KMS-11 (cell line): ENCODE measurements around the gene MESD.

Source experiments
- H2AFZ ChIP-seq: fragments of 200-600 bp; sonication (generic); 2 replicates; pipeline ENCODE4 v1.6.1; 2016; ENCODE audit warnings: antibody characterized with exemption, mixed run types, low read depth
- H3K27ac ChIP-seq: fragments of 200-600 bp; sonication (generic); 2 replicates; pipeline ENCODE4 v1.6.1; 2016; ENCODE audit warnings: mild to moderate bottlenecking, mixed run types
- H3K27me3 ChIP-seq: fragments of 200-600 bp; sonication (generic); 2 replicates; pipeline ENCODE4 v1.6.1; 2017; ENCODE audit warnings: mild to moderate bottlenecking, low read depth, mixed run types, moderate library complexity; ENCODE audit not compliant: insufficient read depth
- H3K36me3 ChIP-seq: fragments of 200-600 bp; sonication (generic); 2 replicates; pipeline ENCODE4 v1.6.1; 2017; ENCODE audit warnings: mild to moderate bottlenecking, mixed run types; ENCODE audit not compliant: insufficient read depth
- H3K4me1 ChIP-seq: fragments of 200-600 bp; sonication (generic); 2 replicates; pipeline ENCODE4 v1.6.1; 2016; ENCODE audit warnings: mild to moderate bottlenecking, low read depth, mixed run types; ENCODE audit not compliant: poor library complexity, severe bottlenecking
- H3K4me2 ChIP-seq: fragments of 200-600 bp; sonication (generic); 2 replicates; pipeline ENCODE4 v1.7.0; 2016; ENCODE audit warnings: mild to moderate bottlenecking, mixed run types
- H3K4me3 ChIP-seq: fragments of 200-600 bp; sonication (generic); IDR thresholded peaks from 2 replicates; pipeline ENCODE4 v1.6.1; 2017; ENCODE audit warnings: low read depth, low read length, mixed read lengths; ENCODE audit not compliant: insufficient read depth
- H3K79me2 ChIP-seq: fragments of 200-600 bp; sonication (generic); 2 replicates; pipeline ENCODE4 v1.6.1; 2016; ENCODE audit warnings: low read depth, mixed run types; ENCODE audit not compliant: insufficient read depth
- H3K9ac ChIP-seq: fragments of 200-600 bp; sonication (generic); 2 replicates; pipeline ENCODE4 v1.6.1; 2016; ENCODE audit warnings: mild to moderate bottlenecking, mixed run types
- H4K20me1 ChIP-seq: fragments of 200-600 bp; sonication (generic); 2 replicates; pipeline ENCODE4 v1.6.1; 2016; ENCODE audit warnings: mild to moderate bottlenecking, mixed run types; ENCODE audit not compliant: insufficient read depth
- CTCF ChIP-seq: fragments of 200-600 bp; sonication (generic); conservative IDR thresholded peaks from 2 replicates; pipeline ENCODE4 v1.6.1; 2017; ENCODE audit warnings: low read depth, mild to moderate bottlenecking, antibody characterized with exemption, low read length, moderate library complexity, mixed read lengths

Gene MESD

GRCh38 chr15:80989081-80989517 lies 520 bp downstream of the MESD start:
- H3K27ac ChIP-seq = peak overlapping the region; percentile 52
- no peaks in the 10 kb centered on the region for H3K27me3 ChIP-seq
- peaks cover 42% of the 10 kb centered on the region for H3K4me1 ChIP-seq
- H3K79me2 ChIP-seq = peaks cover 53% of the 10 kb centered on the region
- H3K4me2 ChIP-seq = peak overlapping the region; percentile 99
- peak overlapping the region; percentile 86 for H3K9ac ChIP-seq
- H2AFZ ChIP-seq = peak overlapping the region; percentile 84
- 0 out of 2 replicates have a peak, but pooled peaks cover 4% of the 10 kb centered on the region for H4K20me1 ChIP-seq
- no peak overlapping the region for H3K4me3 ChIP-seq
- no peak for TF ChIP-seq CTCF
- H3K36me3 ChIP-seq = no peaks in the 10 kb centered on the region

GRCh38 chr15:80988148-80988796 lies 1.3 kb downstream of the MESD start:
- Histone ChIP-seq H3K4me1 (peaks cover 42% of the 10 kb centered on the region), H3K9ac (peak overlapping the region; percentile 86; the same call in 1 of the 2 replicates), H2AFZ (no peak overlapping the region), H3K27me3 (no peaks in the 10 kb centered on the region), H3K4me2 (peak overlapping the region; percentile 99), H3K4me3 (no peak overlapping the region), H3K27ac (no peak overlapping the region), H4K20me1 (0 out of 2 replicates have a peak, but pooled peaks cover 4% of the 10 kb centered on the region), H3K36me3 (no peaks in the 10 kb centered on the region), H3K79me2 (peaks cover 60% of the 10 kb centered on the region)
- TF ChIP-seq CTCF = no peak

- Histone ChIP-seq H2AFZ (no peak overlapping the region), H4K20me1 (0 out of 2 replicates have a peak, but pooled peaks cover 4% of the 10 kb centered on the region), H3K27ac (no peak overlapping the region), H3K9ac (no peak overlapping the region), H3K4me3 (no peak overlapping the region), H3K4me2 (0 out of 2 replicates have a peak overlapping the region, but pooled peaks have one; percentile 12), H3K79me2 (peaks cover 65% of the 10 kb centered on the region), H3K36me3 (no peaks in the 10 kb centered on the region), H3K4me1 (peaks cover 38% of the 10 kb centered on the region), H3K27me3 (no peaks in the 10 kb centered on the region)
- no peak for TF ChIP-seq CTCF
These were observed 3.1 kb downstream of the MESD start for GRCh38 chr15:80986487-80986886.

GRCh38 chr15:80985981-80986380 lies 3.6 kb downstream of the MESD start:
- H3K9ac ChIP-seq = no peak overlapping the region
- no peak for TF ChIP-seq CTCF
- no peak overlapping the region for H3K27ac ChIP-seq
- H3K4me1 ChIP-seq = peaks cover 32% of the 10 kb centered on the region
- H3K27me3 ChIP-seq = no peaks in the 10 kb centered on the region
- no peaks in the 10 kb centered on the region for H3K36me3 ChIP-seq
- peaks cover 65% of the 10 kb centered on the region for H3K79me2 ChIP-seq
- no peak overlapping the region for H3K4me3 ChIP-seq
- H3K4me2 ChIP-seq = no peak overlapping the region
- no peak overlapping the region for H2AFZ ChIP-seq
- 0 out of 2 replicates have a peak, but pooled peaks cover 4% of the 10 kb centered on the region for H4K20me1 ChIP-seq
